Tibial nerve (tissue), 4 donors: ENCODE measurements around the gene TRIM24. TPM values are rescaled to one million over a fixed set of nuclear protein-coding genes. Genes with fewer than 3 reads are reported as not detected.
"Not testable (repeated sequence)": the region's sequence is repeated elsewhere in the genome, so short reads cannot be mapped to it uniquely, and the experiment has no call there.

Experiments
- DNase-seq, 2 donors: peaks; one replicate each; pipeline ENCODE4 v3.0.0-alpha.2; 2019; ENCODE audit warnings: low spot score in 2 of 2
- H3K27ac ChIP-seq, 4 donors: fragments of 200-600 bp; sonication (generic) in 3 of 4; one replicate each; pipeline ENCODE4 v1.5.1; 2017 to 2019; ENCODE audit warnings: mild to moderate bottlenecking in 1 of 4
- H3K27me3 ChIP-seq, 2 donors: fragments of 200-600 bp; sonication (generic) in 1 of 2; one replicate each; pipeline versions ENCODE4 v1.5.1 to v1.6.0; 2017 to 2019
- H3K36me3 ChIP-seq, 3 donors: fragments of 200-600 bp; sonication (generic); one replicate each; pipeline ENCODE4 v1.5.1; 2018 to 2019
- H3K4me1 ChIP-seq, 4 donors: fragments of 200-600 bp; sonication (generic) in 3 of 4; one replicate each; pipeline ENCODE4 v1.5.1; 2017 to 2019
- H3K4me3 ChIP-seq, 4 donors: fragments of 200-600 bp; sonication (generic) in 3 of 4; one replicate each; pipeline ENCODE4 v1.5.1; 2017 to 2019; ENCODE audit warnings: mild to moderate bottlenecking in 1 of 4, moderate library complexity in 1 of 4
- H3K9me3 ChIP-seq, 4 donors: fragments of 200-600 bp; sonication (generic) in 3 of 4; one replicate each; pipeline ENCODE4 v1.5.1; 2017 to 2019
- CTCF ChIP-seq, 5 experiments: fragments of 200-600 bp in 3 of 5; fragments of 450-650 bp in 2 of 5; sonication (generic) in 3 of 5; IDR thresholded peaks; one replicate each; pipeline ENCODE4 v1.5.1; 2016 to 2019; ENCODE audit warnings: antibody characterized with exemption in 5 of 5, mild to moderate bottlenecking in 3 of 5, moderate library complexity in 2 of 5
- EP300 ChIP-seq, 2 donors: sonication (generic); formaldehyde crosslinking; IDR thresholded peaks; one replicate each; pipeline ENCODE4 v1.6.1; 2017; ENCODE audit warnings: antibody characterized with exemption in 2 of 2, mild to moderate bottlenecking in 1 of 2
- POLR2A ChIP-seq, 2 donors: fragments of 450-650 bp; IDR thresholded peaks; one replicate each; pipeline ENCODE4 v1.6.1; 2017; ENCODE audit warnings: antibody characterized with exemption in 2 of 2, mild to moderate bottlenecking in 2 of 2, moderate library complexity in 2 of 2
- WGBS, 2 donors: methylation state at CpG; one replicate each; pipeline ENCODE4 v1.1.5; 2018; 5-methylcytosine and 5-hydroxymethylcytosine counted together
- total RNA-seq, 4 donors: library from RNA; depleted of rRNA; stranded (reverse); fragments of >200 nt; gene quantifications; one replicate each; pipeline ENCODE4 v1.1.0, GENCODE V29; 2016

TRIM24 gene
- total RNA-seq, 4 donors from 2014 or later = 15.9 to 20.5 (median 17.7) TPM

- DNase-seq = no peak
- WGBS, 2 donors = 0 to 2% methylated on average over 25 to 27 of the region's 84 CpGs
These were observed 869 bp downstream of the TRIM24 start for GRCh38 chr7:138460649-138461607.

GRCh38 chr7:138463291-138463618 is 3.2 kb downstream of the TRIM24 start:
- not testable (repeated sequence) for DNase-seq, H3K4me3 ChIP-seq, H3K9me3 ChIP-seq, H3K27ac ChIP-seq, H3K36me3 ChIP-seq, H3K27me3 ChIP-seq
- 96 to 97% methylated on average over 6 of the region's 6 CpGs for WGBS, 2 donors
- H3K4me1 ChIP-seq = peaks cover 0 to 16% (median 7%) of the 10 kb centered on the region in 4 donors

More at GRCh38 chr7:138460649-138461607, 869 bp downstream of the TRIM24 start:
- Histone ChIP-seq H3K27ac (peak overlapping the region; percentile 78 to 94 (median 92)), H3K36me3 (no peaks in the 10 kb centered on the region), H3K4me3 (peak overlapping the region; percentile 67 to 88 (median 78)), H3K27me3 (no peaks in the 10 kb centered on the region), H3K9me3 (no peaks in the 10 kb centered on the region), H3K4me1 (peaks cover 0 to 14% (median 7%) of the 10 kb centered on the region in 4 donors)
- TF ChIP-seq CTCF (IDR thresholded peaks at IDR 0.05) (peak in 1 of 5 experiments; percentile 10), POLR2A (IDR thresholded peaks at IDR 0.05) (no peak), EP300 (IDR thresholded peaks at IDR 0.05) (no peak)

GRCh38 chr7:138465046-138465445 is 5.0 kb downstream of the TRIM24 start:
- WGBS, 2 donors = 61 to 65% methylated on average over 3 of the region's 3 CpGs
- TF ChIP-seq POLR2A (IDR thresholded peaks at IDR 0.05) (no peak), EP300 (IDR thresholded peaks at IDR 0.05) (no peak), CTCF (IDR thresholded peaks at IDR 0.05) (no peak)
- H3K27me3 ChIP-seq = no peaks in the 10 kb centered on the region
- H3K9me3 ChIP-seq = no peaks in the 10 kb centered on the region
- no peaks in the 10 kb centered on the region for H3K36me3 ChIP-seq
- peaks cover 0 to 20% (median 7%) of the 10 kb centered on the region in 4 donors for H3K4me1 ChIP-seq
- H3K27ac ChIP-seq = no peak overlapping the region
- DNase-seq = no peak
- no peak overlapping the region for H3K4me3 ChIP-seq

GRCh38 chr7:138466069-138466756 is 6.2 kb downstream of the TRIM24 start:
- 94 to 95% methylated on average over 11 of the region's 11 CpGs for WGBS, 2 donors
- not testable (repeated sequence) for DNase-seq, H3K4me3 ChIP-seq, H3K9me3 ChIP-seq, H3K27me3 ChIP-seq, H3K27ac ChIP-seq, H3K36me3 ChIP-seq
- peaks cover 0 to 18% (median 7%) of the 10 kb centered on the region in 4 donors for H3K4me1 ChIP-seq

GRCh38 chr7:138468244-138469123 is 8.4 kb downstream of the TRIM24 start:
- WGBS, 2 donors = 81 to 83% methylated on average over 5 of the region's 5 CpGs
- TF ChIP-seq CTCF (IDR thresholded peaks at IDR 0.05) (no peak), EP300 (IDR thresholded peaks at IDR 0.05) (no peak), POLR2A (IDR thresholded peaks at IDR 0.05) (no peak)
- H3K27me3 ChIP-seq = no peaks in the 10 kb centered on the region
- H3K36me3 ChIP-seq = no peaks in the 10 kb centered on the region
- no peak for DNase-seq
- no peak overlapping the region for H3K27ac ChIP-seq
- H3K4me1 ChIP-seq = peaks cover 0 to 6% (median 0%) of the 10 kb centered on the region in 4 donors
- no peak overlapping the region for H3K4me3 ChIP-seq
- H3K9me3 ChIP-seq = no peaks in the 10 kb centered on the region
